ENCODE results near the gene BPIFB2.
"Not testable (repeated sequence)": the region's sequence is repeated elsewhere in the genome, so short reads cannot be mapped to it uniquely, and the experiment has no call there.

BPIFB2 gene

DNA sequence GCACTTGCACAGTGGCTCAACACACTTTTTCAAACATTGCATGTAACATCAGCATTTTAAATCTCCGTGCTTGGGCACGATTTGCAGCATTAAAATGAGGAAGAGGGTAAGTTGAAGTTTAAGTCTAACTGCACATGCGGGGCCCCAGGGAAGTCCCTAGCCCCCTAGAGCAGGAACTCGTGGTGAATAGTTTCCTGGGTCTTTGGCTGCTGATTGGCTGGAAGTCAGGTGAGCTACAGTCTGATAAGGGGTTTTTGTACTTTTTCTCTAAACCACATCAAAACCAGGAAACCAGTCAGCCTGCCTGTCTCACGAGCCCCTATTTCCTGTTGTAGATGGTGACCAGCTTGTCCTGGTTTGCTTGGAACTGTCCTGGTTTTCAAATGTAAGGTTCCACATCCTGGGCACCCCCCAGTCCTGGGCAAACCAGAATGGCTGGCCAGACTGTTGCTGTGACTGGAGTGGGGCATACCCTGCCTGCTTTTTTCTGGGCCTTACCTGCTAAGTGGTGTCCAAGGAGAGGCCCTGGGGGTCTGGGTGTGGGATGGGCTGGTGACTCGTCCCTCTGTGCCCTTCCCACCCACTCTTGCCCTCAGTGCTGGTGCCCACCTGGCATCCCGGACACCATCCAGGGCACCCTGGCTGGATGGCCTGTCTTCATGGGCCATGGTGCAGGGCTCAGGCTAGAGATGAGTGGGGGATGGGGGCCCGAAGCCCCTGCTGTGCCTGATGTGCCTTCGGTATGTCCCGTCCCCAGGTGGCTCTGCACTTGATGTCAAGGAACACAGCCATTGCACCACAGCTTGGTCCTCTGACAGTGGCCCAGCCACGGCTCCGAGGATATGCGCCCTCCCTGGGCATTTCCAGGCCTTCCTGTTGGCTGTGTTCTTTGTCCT is 35.1 kb upstream of the BPIFB2 start:
- DNase-seq (ENCODE audit: low read depth, low spot score) = no peak
- TF ChIP-seq, protein P1, sequence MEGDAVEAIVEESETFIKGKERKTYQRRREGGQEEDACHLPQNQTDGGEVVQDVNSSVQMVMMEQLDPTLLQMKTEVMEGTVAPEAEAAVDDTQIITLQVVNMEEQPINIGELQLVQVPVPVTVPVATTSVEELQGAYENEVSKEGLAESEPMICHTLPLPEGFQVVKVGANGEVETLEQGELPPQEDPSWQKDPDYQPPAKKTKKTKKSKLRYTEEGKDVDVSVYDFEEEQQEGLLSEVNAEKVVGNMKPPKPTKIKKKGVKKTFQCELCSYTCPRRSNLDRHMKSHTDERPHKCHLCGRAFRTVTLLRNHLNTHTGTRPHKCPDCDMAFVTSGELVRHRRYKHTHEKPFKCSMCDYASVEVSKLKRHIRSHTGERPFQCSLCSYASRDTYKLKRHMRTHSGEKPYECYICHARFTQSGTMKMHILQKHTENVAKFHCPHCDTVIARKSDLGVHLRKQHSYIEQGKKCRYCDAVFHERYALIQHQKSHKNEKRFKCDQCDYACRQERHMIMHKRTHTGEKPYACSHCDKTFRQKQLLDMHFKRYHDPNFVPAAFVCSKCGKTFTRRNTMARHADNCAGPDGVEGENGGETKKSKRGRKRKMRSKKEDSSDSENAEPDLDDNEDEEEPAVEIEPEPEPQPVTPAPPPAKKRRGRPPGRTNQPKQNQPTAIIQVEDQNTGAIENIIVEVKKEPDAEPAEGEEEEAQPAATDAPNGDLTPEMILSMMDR (IDR thresholded peaks at IDR 0.05; ENCODE audit: low read depth, low read length) = no peak
- H3K4me3 ChIP-seq (ENCODE audit: low read depth, low read length) = no peak overlapping the region
- in situ Hi-C loops (cut with HindIII; ENCODE audit: low sequenced_read_pairs) = no loop called here

DNA sequence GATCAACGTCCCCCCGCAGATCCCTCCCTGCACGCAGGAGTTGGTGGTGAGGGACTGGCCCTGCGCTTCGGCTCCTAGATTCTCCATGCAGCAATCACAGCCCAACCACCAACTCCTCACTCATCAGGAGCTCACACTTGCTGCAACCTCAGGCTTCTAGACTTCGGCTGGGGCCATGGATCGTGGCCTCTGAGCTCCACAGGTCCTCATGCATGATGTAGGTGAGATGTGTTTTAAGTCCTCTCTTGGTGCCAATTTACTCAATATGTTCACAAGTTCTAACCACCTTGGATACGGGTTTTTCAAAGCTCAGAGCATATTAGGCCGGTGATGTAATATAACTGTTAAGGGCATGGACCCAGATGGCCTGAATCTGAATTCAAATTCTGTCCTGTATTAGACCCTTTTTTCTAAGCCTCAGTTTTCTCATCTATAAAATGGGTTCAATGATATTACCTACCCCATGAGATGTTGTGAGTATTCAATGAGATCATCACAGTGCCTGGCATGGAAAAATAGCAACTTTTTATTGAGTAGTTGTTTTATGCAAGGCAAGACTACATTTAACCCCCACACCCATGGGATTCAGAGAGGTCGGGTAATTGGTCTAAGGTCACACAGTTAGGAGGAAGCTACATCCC is 34.3 kb upstream of the BPIFB2 start:
- in situ Hi-C loops (cut with HindIII; ENCODE audit: low sequenced_read_pairs) = no loop called here
- DNase-seq (ENCODE audit: low read depth, low spot score) = no peak
- no peak overlapping the region for H3K4me3 ChIP-seq (ENCODE audit: low read depth, low read length)
- TF ChIP-seq, protein P1 (IDR thresholded peaks at IDR 0.05; ENCODE audit: low read depth, low read length) = no peak

DNA sequence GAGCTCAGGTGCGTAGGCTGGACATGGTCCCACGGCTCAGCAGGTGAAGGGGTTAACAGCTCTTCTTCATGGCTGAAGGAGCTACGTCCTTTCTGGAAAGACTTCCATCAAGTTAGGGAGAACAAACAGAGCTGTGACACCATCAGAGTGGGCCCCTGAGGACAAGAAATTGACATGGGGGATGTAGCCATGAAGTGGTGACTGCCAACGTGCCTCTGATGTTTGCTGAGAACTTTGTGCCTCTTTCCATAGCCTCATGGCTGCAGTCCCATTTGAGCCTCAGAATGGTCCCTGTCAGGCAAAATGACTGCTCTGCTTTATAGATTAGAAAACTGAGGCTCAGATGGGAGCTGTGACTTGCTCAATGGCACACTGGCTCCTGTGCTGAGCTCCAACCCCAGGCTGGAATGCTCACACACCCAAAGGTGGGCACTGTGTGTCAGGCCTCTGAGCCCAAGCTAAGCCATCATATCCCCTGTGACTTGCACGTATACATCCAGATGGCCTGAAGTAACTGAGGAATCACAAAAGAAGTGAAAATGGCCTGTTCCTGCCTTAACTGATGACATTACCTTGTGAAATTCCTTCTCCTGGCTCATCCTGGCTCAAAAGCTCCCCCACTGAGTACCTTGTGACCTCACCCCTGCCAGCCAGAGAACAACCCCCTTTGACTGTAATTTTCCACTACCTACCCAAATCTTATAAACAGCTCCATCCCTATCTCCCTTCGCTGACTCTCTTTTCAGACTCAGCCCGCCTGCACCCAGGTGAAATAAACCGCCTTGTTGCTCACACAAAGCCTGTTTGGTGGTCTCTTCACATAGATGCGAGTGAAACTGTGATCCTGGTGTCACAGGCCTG is 33.1 kb upstream of the BPIFB2 start:
- H3K4me3 ChIP-seq (ENCODE audit: low read depth, low read length); in situ Hi-C loops (cut with HindIII; ENCODE audit: low sequenced_read_pairs); DNase-seq (ENCODE audit: low read depth, low spot score): not testable (repeated sequence)

DNA sequence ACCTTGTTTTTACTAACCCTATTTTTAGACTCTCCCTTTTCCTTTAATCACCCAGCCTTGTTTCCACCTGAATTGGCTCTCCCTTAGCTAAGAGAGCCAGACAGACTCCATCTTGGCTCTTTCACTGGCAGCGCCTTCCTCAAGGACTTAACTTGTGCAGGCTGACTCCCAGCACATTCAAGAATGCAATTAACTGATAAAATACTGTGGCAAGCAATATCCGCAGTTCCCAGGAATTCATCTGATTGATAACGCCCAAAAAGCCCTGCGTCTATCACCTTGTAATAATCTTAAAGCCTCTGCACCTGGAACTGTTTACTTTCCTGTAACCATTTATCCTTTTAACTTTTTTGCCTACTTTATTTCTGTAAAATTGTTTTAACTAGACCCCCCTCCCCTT is 32.4 kb upstream of the BPIFB2 start:
- in situ Hi-C loops (cut with HindIII; ENCODE audit: low sequenced_read_pairs); H3K4me3 ChIP-seq (ENCODE audit: low read depth, low read length); DNase-seq (ENCODE audit: low read depth, low spot score): not testable (repeated sequence)

DNA sequence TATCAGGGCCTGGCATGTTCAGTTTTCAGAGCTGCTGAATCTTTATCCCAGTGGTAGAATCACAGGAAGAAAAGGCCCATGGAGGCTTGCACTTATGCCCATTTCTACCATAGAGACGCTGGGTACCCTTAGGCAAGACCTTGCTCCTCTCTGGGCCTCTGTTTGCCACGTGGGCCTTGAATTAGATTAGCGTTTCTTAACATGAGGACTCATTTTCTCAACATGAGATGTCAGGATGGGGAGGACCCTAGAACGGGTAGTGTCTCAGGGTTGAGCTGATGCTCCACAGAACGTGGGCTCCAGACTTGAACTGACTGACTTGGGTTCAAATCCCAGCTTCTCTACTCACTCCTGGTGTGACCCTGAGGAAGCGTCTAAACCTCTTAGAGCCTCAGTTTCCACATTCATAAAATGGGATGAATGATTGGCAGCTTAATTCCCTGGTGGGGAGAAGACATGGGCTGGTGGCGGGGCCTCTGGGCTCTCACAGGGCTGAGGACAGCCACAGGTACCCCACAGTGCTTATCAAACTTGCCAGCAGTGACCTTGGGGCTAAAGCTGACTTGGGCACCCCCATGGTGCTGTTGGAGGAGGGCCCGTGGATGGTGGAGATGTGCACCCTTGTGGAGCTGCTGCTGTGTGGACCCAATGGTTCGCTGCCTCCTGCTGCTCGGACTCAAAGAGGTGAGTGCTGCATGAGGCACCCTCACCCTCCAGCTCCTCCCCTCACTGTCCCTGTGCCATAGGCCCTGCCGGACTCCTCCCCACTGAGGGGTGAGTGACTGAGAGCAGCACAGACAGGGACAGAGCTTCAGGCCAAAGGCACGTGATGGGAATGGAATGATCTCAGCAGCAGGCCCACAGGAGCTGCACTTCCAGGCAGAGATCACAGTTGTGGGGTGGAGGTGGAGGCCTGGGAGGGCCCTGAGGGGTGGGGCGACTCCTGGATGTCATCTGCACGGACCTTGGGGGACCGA is 31.5 kb upstream of the BPIFB2 start:
- DNase-seq (ENCODE audit: low read depth, low spot score) = no peak
- in situ Hi-C loops (cut with HindIII; ENCODE audit: low sequenced_read_pairs) = no loop called here
- no peak overlapping the region for H3K4me3 ChIP-seq (ENCODE audit: low read depth, low read length)
- TF ChIP-seq, protein P1 (IDR thresholded peaks at IDR 0.05; ENCODE audit: low read depth, low read length) = no peak

DNA sequence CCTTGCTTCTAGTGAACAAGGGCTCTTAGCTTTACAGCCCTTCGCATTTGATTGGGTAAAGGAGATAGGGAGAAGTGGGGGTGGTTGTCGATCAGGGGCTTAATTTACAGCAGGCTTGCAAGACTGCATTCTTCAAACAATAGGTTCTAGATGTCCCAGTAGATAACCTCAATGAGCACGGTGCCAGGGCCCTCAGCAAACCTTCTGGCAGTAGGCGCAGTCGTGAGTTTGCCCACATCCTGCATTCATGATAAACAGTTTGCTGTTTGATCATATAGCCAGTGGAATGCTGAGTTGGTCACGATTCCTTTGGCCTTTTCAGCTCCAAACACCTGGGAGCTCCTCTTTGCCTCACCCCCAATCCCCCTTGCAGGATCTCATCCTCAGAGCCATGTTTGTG is 30.8 kb upstream of the BPIFB2 start:
- no peak overlapping the region for H3K4me3 ChIP-seq (ENCODE audit: low read depth, low read length)
- in situ Hi-C loops (cut with HindIII; ENCODE audit: low sequenced_read_pairs) = no loop called here
- TF ChIP-seq, protein P1 (IDR thresholded peaks at IDR 0.05; ENCODE audit: low read depth, low read length) = no peak
- no peak for DNase-seq (ENCODE audit: low read depth, low spot score)

Measured in astrocyte of the spinal cord (primary cell).